HG03457 (cell line): Measurements from ENCODE around the gene SNU13.
"Not testable (repeated sequence)": the region's sequence is repeated elsewhere in the genome, so short reads cannot be mapped to it uniquely, and the experiment has no call there.

Experiments used
- ATAC-seq: cut with Tn5 transposase; IDR thresholded peaks from one replicate; pipeline ENCODE4 v1.9.1; 2021; ENCODE audit warnings: moderate number of reproducible peaks; ENCODE audit not compliant: unreplicated experiment

Gene SNU13

DNA sequence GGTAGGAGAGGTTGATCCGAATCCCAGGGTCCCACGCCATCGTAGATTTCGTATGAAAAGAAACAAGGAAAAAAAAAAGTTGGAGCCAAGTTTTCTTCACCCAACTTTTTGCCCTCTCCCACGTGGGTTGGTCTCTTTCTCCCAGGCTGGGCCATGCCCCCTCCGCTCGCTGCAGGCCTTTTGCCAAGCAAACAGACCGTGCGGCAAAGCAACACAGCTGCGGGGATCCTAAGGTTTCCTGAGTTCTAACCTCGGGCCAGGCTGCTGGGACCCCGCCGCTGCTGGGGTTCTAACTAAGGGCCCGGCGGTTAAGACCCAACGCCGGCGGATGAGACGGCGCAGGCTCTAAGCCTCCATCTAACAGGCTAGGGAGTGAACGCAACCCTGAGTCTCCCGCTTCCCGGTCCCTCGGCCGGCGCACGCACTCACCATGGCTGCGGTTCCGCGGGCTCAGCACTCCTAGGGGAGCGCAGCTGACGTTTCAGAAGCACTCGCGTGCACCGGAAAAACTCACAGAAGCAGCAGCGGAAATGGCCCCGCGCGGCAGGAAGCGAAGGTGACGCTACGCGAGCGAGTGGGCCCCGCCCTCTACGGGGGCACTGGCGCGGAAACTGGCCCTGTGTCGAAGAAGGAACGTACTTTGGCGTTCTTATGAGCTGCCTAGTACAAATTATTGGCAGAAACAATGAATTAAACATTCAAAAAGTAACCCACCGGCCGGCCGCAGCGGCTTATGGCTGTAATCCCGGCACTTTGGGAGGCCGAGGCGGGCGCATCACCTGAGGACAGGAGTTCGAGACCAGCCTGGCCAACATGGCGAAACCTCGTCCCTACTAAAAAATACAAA, at the start of gene SNU13:
Gene SNU13 (minus strand): TSS at position 503 of the 847 bp plus-strand sequence. CDS start 71 bp downstream, at position 432.
- ATAC-seq = peak; percentile 66

DNA sequence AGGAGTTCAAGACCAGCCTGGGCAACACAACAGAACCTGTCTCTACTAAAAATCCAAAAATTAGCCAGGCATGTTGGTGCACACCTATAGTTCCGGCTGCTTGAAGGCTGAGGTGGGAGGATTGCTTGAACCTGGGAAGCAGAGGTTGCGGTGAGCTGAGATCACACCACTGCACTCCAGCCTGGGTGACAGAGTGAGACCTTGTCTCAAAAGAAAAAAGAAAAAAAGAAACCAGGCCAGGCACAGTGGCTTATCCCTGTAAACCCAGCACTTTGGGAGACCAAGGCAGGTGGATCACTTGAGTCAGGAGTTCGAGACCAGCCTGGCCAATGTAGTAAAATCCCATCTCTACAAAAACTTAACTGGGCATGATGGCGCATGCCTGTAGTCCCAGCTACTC, 44.6 kb upstream of the SNU13 start:
- not testable (repeated sequence) for ATAC-seq

DNA sequence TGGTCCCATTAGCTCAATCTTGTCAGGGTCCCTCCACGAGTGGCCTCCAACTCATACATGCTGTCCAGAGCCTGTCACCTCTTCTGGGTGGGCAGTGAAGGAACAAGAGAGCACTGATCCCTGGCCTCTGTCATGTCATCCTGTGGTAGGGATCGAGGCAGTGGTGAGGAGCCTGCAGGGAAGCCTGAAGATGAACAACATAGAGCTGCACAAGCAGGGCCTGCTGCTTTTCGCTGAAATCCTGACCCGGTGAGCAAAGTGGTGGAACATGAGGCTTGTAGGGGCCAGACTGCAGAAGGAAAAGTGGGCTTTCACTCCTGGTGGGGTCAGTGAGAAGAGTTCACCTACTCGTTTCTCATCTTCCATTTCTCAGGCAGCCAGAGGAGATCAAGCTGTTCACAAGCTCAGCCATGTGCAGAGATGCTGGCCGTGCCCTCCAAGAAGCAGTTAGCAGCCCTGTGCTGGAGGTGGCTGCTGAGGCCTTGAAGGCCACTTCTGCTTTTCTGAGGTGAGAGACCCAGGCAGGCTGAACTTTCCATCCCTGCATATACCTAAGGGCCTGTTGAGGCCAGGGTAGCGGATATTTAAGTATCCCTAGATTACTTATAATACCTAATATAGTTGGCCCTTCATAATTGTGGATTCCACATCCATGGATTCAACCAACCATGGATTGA, 43.6 kb upstream of the SNU13 start:
- no peak for ATAC-seq

DNA sequence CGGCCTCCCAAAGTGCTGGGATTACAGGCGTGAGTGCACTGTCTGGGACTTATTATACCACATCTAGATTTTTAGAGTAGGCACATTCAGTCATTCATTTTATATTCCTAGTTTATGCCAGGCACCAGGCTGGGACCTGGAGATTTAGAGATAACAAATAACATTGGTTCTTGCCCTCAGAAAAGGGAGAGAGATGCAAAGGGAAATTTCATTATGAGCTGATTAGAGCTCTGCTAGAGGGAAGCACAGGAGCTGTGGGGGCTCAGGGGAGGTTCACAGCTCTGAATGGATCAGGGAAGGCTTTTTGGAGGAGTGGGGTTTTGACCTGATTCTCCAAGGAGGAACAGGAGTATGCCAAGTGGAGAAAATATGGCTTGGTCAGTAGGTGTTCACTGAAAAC, 42.9 kb upstream of the SNU13 start:
- no peak for ATAC-seq

DNA sequence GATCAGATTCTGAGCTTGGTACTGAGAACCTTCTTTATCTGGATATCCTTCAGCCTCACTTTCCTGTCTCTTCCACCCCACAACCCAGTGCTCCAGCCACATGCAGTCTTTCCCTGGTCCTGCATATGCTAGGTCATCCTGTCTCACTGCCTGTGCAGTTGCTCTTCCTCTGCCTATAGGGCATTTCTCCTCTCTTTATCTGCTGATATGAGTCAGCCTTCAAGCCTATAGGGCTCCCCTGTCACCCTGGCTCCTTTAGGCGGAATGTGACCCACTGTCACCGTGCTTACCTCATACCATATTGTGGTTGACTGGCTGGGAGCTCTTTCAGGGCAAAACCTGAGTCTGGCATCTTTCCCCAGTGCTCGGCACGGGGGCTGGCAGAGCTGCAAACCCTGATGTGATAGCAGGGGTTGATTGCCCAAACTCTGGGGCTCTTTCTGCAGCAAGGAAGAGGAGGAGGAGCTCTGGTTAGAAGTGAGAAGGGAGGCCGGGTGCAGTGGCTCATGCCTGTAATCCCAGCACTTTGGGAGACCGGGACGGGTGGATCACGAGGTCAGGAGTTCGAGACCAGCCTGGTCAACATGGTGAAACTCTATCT, 36.9 kb upstream of the SNU13 start:
- ATAC-seq = no peak

DNA sequence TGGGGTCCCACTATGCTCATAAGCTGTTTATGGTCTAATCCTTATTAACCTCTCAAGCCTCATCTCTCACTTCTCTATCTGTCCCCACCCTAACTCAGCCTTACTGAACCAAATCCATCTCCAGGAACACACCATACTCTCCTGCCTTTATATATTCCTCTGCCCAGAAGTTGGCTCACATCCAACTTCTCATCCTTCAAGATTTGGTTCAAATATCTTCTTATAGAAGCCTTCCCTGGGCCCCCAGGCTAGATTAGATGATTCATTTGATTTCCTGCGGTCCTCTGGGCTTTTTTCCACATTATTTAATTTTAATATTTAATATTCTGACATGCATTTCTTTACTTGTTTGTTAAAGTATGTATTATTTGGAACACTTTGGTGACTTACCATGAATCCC, 33.8 kb upstream of the SNU13 start:
- ATAC-seq = no peak

DNA sequence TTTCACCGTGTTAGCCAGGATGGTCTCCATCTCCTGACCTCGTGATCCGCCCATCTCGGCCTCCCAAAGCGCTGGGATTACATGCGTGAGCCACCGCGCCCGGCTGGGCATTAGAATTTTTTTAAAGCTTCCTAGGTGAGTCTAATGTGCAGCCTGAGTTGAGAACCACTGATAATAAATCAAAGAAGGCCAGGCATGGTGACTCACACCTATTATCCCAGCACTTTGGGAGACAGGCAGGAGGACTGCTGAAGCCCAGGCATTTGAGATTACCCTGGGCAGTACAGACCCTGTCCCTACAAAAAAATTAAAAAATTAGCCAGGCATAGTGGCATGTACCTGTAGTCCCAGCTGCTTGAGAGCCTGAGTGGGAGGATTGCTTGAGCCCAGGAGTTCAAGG, 24.3 kb upstream of the SNU13 start:
- ATAC-seq = no peak

DNA sequence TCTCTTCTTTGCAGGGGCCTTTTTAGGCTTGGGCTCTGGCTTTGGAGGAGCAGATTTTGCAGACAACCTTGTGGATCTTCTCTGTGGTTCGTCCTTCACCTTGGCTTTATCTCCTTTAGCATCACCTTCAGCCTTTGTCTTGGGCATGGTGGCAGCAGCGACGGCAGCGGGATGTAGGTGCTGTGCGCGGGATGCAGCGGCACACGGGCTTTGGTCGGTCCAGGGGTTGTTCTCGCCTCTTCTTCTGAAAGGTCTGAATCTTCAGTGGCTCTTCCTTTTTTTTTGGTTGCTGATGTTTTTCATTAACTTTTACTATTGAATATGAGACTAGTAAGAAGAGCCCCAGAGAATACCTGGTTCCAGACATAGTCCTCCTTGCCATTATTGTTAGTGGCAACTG, 20.7 kb upstream of the SNU13 start:
- ATAC-seq = no peak

DNA sequence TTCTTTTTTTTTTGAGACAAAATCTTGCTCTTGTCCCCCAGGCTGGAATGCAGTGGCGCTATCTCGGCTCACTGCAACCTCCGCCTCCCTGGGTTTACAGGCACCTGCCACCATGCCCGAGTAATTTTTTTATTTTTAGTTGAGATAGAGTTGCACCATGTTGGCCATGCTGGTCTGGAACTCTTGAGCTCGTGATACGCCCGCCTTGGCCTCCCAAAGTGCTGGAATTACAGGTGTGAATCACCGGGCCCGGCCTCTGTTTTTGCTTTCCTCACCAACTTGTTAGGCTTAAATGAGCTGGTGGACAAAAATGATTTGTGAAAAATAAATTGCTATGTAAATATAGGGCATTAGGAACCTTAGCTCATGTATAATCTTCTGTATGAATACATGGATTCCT, 14.1 kb upstream of the SNU13 start:
- ATAC-seq = no peak

DNA sequence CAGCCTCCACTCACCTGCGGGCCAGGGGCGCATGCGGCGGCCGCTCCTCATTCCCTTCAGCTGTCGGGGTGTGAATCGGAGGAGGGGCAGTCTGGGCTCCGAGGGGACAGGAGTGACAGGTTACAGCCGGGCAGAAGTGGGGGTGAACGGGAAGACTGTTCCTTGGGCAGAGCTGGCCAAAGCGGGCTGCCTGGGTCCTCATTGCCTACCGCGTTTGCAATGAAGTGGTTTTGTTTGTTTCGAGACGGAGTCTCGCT, 11.4 kb upstream of the SNU13 start:
- ATAC-seq = no peak

DNA sequence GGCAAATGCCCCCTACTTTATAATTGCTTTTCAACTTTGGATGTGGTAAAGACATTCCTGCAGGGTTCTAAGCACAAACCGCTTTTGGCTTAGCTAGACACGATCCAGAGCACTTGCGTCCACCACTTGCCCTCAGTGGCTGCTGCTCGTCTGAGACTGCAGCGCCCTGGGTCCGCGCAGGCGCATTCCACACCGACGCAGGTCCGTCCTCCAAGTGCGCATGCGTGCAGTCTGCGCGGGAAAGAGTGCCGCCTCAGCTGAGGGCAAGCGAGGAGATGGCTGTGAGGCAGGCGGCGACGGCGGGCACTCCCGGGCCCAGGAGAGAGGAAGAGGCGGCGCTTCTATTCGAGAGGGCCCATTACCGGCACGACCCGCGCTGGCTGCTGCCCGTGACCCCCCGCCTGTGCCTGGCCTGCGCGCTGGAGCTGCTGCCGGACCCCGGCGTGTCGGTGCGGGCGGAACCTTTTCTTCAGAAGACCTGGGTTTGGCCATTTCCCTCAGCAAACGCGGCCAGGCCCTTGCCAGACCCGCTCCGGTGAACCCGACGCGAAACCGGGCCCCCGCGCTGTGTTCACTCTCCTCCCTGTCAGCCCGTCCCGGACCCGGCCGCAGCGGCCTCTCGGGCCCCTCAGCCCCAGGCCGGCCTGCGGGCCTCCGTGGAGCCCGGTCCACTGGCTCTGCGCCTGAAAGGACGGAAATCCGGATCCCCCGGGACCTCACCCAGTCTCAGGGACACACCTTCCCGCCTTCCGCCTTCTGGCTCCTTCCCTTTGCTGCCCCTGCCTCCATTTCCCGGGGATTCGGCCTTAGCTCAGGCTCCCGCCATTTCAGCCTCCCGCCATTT, 10.8 kb upstream of the SNU13 start, which contains the start of gene MEI1:
Gene MEI1 (plus strand): TSS at position 240 of the 844 bp plus-strand sequence. CDS start 36 bp downstream, at position 276.
- no peak for ATAC-seq

DNA sequence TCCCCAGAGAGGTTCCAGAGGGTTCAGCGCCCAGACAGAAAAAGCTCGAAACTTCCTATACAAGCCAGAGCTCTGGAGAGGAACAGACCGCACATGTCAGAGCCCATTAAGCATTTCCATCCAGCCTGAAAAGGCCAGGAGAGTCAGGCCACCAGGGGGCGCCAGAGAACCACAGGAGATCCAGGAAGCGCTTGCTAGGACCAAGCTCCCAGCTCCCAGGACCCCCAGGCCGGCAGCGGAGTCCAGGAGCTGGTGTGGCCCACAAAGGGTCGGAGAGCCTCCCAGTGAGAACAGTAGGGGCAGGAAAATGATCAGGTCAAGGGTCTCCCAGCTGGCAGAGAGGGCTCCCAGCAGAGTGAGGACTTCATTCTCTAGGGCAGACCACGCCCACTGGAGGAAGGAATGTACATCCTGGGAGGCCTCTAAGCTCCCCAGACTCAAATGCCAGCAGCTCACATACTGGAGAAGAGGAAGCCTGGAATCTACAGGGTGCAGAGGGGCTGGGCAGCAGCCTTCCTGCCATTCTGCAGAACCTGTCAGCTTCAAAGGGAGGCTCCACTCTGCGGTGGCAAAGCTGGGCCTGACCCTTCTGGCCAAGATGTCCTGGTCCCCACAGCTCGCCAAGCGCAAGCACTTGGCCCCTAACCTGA, 8.6 kb upstream of the SNU13 start:
- ATAC-seq = no peak

DNA sequence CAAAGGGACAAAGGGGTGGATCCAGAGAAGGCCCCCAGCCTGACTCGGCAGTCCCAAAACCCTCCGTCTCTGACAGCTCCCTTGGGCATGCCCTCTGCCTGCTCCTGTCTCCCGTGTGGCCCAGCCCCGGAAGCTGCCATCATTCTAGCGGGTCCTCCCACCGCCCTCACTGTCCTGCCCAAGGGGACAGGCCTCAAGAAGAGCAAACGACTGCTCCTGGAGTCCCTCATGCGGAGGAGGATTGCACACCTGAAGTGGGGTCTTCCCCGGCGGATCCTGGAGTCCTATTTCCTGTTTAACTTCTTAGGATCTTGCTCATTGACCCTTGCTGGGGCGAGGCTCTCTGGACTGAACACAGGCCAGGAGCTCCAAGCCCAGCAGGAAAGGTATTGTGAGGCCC, 8.0 kb upstream of the SNU13 start:
- ATAC-seq = no peak

DNA sequence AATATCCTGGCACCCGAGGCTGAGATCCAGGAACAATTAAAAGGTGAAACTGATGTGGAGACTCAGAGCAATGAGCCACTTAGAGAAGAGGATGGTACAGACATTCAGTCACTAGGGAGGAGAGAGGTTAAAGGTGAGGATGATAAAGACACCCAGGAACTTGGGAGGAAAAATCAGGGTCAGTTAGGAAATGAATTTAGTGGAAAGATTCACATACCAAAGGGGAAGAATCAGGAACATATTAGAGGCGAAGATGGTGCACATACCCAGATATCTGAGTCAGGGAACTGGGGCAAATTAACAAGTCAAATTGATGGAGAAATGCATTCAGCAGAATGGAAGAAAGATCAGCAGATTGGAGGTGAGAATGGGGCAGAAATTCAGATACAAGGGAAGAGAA, 6.5 kb upstream of the SNU13 start:
- ATAC-seq = no peak

DNA sequence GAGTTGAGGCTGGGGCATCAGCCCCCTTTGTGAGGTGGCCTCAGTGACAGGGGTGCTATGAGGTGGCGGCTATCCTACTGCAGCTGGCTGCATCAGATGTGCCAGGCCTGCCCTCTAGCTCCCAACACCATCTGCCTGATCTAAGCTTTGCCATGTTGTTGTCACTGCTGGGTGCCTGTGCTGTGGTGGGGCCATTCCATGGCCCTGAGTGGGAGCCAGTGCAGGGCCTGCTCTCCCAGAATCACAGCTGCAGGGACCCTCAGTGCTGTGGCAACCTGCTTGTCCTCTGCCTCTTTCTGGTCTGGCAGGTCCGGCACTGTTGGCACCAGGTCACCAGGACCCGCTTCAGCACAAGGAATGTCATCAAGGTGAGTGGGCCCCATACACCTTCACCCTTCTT, 1.8 kb upstream of the SNU13 start:
- ATAC-seq = no peak

DNA sequence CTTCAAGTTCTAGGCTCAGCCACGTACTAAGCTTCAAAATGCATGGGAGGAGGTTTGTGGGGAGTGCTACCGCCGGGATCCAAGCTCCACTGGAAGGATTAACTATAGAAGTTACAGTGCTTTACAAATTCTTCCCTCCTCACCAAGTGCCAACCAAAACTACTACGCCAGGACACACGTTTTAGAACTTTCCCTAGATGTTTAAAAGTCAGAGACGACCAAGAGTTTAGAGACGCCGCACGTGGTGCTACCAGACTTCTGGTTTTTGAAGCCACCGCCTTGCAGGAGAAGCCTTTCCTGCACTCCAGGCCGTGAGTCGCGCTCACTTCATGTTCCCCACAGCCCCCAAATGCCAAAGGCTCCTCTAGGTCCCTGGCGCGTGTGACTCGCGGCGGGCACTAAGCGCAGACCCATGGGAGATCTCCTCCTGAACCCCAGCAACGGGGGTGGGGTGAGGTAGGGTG, 734 bp downstream of the SNU13 start:
- ATAC-seq = no peak

DNA sequence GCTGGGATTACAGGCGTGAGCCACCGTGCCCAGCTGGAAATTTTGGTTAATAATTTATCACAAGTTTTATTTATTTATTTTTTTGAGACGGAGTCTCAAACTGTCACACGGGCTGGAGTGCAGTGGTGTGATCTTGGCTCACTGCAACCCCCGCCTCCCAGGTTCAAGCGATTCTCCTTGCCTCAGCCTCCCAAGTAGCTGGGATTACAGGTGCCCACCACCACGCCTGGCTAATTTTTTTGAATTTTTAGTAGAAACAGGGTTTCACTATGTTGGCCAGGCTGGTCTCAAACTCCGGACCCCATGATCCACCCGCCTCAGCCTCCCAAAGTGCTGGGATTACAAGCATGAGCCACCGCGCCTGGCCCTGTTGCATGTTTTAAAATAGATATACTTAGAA, 1.8 kb downstream of the SNU13 start:
- not testable (repeated sequence) for ATAC-seq

DNA sequence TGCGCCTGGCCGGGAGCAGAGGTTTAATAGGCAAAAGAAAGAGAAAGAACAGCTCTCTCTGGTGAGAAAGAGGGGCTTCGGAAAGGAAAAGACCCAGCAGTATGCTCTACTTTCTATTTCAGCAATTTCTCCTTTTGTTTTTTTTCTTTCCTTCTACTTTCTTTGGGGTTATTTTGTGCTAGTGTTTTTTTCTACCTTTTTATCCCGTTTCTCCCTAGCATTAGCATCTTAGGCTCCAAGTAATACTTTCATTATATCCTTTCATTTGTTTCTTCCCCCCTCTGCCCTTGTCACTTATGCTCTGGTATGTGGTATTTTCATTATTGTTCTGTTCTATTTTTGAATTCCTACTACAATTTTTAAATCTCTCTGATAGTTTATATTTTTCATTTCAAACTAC, 4.5 kb downstream of the SNU13 start:
- ATAC-seq = no peak

DNA sequence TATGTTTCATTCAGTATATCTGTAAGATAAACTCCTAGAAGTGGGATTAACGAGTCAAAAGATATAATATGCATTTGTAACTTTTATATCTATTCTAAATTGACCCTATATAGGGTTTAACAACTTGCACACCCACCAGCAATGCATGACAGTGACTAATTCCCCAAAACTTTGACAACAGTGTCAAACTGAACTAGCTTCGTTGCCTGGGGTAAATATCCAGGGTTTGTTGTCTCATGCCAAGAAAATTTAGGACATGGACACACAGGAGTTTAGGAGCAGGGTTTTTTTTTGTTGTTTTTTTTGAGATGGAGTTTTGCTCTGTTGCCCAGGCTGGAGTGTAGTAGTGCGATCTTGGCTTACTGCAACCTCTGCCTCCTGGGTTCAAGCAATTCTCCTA, 5.1 kb downstream of the SNU13 start:
- no peak for ATAC-seq

DNA sequence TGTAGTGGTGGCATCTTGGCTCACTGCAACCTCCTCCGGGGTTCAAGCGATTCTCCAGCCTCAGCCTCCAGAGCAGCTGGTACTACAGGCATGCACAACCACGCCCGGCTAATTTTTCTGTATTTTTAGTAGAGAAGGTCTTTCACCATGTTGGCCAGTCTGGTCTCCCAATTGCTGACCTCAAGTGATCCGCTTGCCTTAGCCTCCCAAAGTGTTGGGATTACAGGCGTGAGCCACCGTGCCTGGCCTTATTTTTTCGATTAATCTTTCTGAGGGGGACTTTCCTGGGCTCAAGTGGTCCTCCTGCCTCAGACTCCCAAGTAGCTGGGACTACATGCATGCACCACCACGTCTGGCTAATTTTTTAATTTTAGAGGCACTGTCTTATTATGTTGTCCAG, 5.6 kb downstream of the SNU13 start:
- ATAC-seq = no peak
